ENCODE measurements around the gene STAMBPL1.
A peak's percentile ranks its signal among the peaks of the same experiment; 100 is the strongest.

Gene STAMBPL1

GRCh38 chr10:88857831-88858230, 22.2 kb upstream of the STAMBPL1 start:
- DNase-seq (ENCODE audit: low spot score) = no peak

GRCh38 chr10:88858491-88858890, 21.6 kb upstream of the STAMBPL1 start:
- DNase-seq (ENCODE audit: low spot score) = no peak

- DNase-seq (ENCODE audit: low spot score) = no peak
Measured at GRCh38 chr10:88861036-88861435, 19.0 kb upstream of the STAMBPL1 start.

- DNase-seq (ENCODE audit: low spot score) = peak; percentile 18
Measured at GRCh38 chr10:88865281-88865876, 14.7 kb upstream of the STAMBPL1 start.

GRCh38 chr10:88866454-88866853, 13.6 kb upstream of the STAMBPL1 start:
- DNase-seq (ENCODE audit: low spot score) = no peak

- no peak for DNase-seq (ENCODE audit: low spot score)
Measured at GRCh38 chr10:88870089-88870488, 10.0 kb upstream of the STAMBPL1 start.

GRCh38 chr10:88873757-88874156, 6.3 kb upstream of the STAMBPL1 start:
- DNase-seq (ENCODE audit: low spot score) = no peak

- DNase-seq (ENCODE audit: low spot score) = no peak
Measured at GRCh38 chr10:88874281-88874680, 5.8 kb upstream of the STAMBPL1 start.

GRCh38 chr10:88875081-88875480, 5.0 kb upstream of the STAMBPL1 start:
- no peak for DNase-seq (ENCODE audit: low spot score)

- no peak for DNase-seq (ENCODE audit: low spot score)
Measured at GRCh38 chr10:88877298-88877697, 2.7 kb upstream of the STAMBPL1 start.

GRCh38 chr10:88880282-88881076, 434 bp downstream of the STAMBPL1 start:
- DNase-seq (ENCODE audit: low spot score) = peak; percentile 84

GRCh38 chr10:88881320-88881719, 1.3 kb downstream of the STAMBPL1 start:
- DNase-seq (ENCODE audit: low spot score) = no peak

GRCh38 chr10:88881922-88882645, 2.0 kb downstream of the STAMBPL1 start:
- no peak for DNase-seq (ENCODE audit: low spot score)

- peak; percentile 62 for DNase-seq (ENCODE audit: low spot score)
Measured at GRCh38 chr10:88882646-88883447, 2.8 kb downstream of the STAMBPL1 start.

- DNase-seq (ENCODE audit: low spot score) = no peak
Measured at GRCh38 chr10:88883448-88883809, 3.4 kb downstream of the STAMBPL1 start.

GRCh38 chr10:88886557-88886956, 6.5 kb downstream of the STAMBPL1 start:
- no peak for DNase-seq (ENCODE audit: low spot score)

GRCh38 chr10:88888810-88889445, 8.9 kb downstream of the STAMBPL1 start:
- no peak for DNase-seq (ENCODE audit: low spot score)

- DNase-seq (ENCODE audit: low spot score) = no peak
Measured at GRCh38 chr10:88889559-88890337, 9.7 kb downstream of the STAMBPL1 start.

GRCh38 chr10:88890681-88891381, 10.8 kb downstream of the STAMBPL1 start:
- DNase-seq (ENCODE audit: low spot score) = no peak

GRCh38 chr10:88892222-88892967, 12.3 kb downstream of the STAMBPL1 start:
- DNase-seq (ENCODE audit: low spot score) = no peak

Data from AG08396 (cell line).